Measurements from ENCODE around the gene HOOK2.

The HOOK2 gene

GRCh38 chr19:12793290-12794195 is 18.2 kb upstream of the HOOK2 start:
- DNase-seq = peak; percentile 89

- DNase-seq = no peak
Measured at GRCh38 chr19:12792853-12793289, 17.5 kb upstream of the HOOK2 start.

GRCh38 chr19:12792051-12792852 is 16.9 kb upstream of the HOOK2 start:
- peak; percentile 72 for DNase-seq

- peak; percentile 97 for DNase-seq
Measured at GRCh38 chr19:12791345-12792050, 16.1 kb upstream of the HOOK2 start, which contains the start of gene JUNB. JUNB (plus strand) TSS chr19:12791486; CDS start chr19:12791772, 286 bp downstream.

GRCh38 chr19:12790628-12791344 is 15.4 kb upstream of the HOOK2 start:
- DNase-seq = no peak

DNA sequence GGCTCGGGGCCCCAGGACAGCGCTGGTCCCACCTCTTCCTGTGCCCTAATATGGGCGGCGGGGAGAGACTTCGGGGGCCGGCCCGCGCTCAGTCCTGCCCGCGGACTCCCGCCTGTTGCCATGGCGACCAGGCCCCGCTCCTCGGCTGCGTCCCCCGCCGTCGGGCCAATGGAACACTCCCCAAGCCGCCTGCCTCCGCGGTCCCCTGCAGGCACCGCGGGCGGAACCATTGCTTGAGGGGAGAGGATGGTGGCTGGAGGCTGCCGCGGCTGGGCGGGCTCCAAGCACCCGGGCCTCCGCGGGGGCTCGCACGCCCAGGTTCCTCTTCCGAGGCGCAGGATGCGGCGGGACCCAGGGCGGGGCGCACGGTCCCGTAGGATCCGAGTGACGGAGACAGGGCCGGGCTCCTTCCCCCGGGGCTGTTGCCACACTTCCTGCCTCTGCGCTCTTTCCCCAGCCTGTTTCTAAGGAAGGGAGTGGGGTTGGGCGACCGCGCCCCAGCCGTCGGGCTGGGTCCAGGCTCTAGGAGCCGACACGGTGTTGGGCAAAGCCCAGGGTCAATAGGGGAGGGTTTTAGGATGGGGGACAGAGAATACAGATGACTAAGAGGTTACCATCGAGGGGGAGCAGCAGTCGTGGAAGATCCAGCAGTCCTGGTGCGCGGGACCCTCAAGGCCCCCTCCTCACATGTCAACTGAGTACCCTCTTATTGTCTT is 14.7 kb upstream of the HOOK2 start:
- peak; percentile 91 for DNase-seq

GRCh38 chr19:12789098-12789903 is 13.9 kb upstream of the HOOK2 start:
- DNase-seq = peak; percentile 20

DNA sequence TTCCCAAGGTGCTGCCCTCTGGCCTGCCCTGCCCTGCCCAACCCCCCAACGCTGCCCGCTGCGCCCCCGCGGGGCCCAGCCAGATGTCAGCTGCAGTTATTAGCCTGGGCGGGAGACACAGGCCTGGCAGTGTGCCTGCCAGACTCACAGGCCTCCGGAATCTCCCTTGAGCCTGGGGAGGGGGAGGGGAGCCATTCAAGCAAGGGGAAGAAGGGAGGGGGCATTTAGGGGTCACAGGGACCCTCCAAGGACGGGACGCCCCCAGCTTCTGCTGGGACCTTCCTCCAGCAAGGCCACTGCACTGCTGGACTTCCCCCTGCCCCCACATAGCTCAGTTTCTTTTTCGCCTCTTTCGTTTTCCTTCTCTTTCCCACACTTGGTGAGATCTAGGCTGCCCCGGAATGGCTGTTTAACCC is 13.3 kb upstream of the HOOK2 start:
- DNase-seq = no peak

DNA sequence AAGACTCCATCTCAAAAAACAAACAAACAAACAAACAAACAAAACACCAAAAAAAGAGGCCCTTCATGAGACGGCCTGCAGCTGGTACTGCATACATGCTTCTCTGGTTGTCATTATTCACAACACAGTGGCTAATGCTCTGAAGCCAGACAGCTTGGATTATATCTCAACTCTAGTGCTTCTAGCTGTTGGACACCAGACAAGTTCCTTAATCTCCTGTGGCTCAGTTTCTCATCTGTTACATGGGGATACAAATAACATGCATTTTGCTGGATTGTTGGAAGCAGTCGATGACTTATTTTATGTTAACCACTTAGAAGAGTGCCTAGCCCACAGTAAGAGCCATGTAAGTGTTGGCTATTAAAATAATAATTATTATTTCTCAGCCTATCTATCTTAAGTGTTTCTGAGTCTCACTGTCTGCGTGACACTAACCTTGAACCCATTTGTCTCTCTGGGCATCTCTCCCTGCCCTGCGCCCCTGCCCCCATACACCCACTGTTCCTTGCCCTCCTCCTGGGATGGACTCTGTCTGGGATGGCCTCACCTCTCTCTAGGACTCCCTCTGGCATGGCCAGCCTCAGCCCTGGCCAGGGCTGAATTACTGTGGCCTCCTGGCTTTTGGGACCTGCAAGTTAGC is 12.8 kb upstream of the HOOK2 start:
- no peak for DNase-seq

- no peak for DNase-seq
Measured at GRCh38 chr19:12787458-12787857, 12.1 kb upstream of the HOOK2 start.

DNA sequence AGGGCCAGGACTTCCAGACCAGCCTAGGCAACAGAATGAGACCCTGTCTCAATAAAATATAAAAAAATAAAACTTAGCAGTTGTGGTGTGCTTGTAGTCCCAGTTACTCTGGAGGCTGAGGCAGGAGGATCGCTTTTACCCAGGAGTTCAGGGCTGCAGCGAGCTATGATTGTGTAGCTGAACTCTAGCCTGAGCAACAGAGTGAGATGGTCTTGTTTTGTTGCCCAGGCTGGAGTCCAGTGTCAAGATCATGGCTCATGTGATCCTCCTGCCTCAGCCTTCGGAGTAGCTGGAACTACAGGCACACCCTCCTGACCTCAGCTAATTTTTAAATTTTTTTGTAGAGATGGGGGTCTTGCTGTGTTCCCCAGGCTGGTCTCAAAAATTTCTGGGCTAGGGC is 11.6 kb upstream of the HOOK2 start:
- DNase-seq = no peak

- DNase-seq = no peak
Measured at GRCh38 chr19:12786141-12786870, 11.0 kb upstream of the HOOK2 start.

GRCh38 chr19:12785431-12786031 is 10.2 kb upstream of the HOOK2 start:
- DNase-seq = no peak

GRCh38 chr19:12784871-12785430 is 9.6 kb upstream of the HOOK2 start:
- peak; percentile 35 for DNase-seq

GRCh38 chr19:12784394-12784870 is 9.1 kb upstream of the HOOK2 start:
- DNase-seq = no peak

DNA sequence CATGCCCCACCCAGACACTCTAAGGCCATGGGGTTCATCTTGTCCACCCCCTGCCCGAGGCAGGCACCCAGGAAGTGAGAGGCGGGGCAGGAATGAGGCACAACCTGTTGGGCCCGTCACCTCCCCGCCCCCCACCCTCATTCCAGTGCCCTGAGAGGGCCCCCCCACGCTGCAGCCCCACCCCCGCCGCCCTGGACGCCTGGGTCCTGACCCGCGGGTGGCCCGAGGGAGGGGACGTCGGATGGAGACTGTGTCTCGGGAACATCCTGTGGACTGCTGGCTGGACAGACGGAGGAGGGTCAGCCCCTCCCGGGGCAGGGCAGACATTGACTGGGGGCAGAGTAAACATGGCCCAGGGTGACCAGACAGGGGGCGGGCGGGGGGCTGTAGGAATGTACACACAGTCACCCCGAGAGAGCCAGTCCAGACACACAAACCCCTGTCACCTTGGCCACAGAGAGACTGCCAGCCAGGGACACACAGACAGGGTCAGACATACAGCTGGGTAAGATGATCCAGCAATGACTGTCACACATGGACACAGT is 8.6 kb upstream of the HOOK2 start:
- DNase-seq = no peak

GRCh38 chr19:12783291-12783848 is 8.0 kb upstream of the HOOK2 start:
- DNase-seq = no peak
